ENCODE results near the gene GALNT2.

The GALNT2 gene

DNA sequence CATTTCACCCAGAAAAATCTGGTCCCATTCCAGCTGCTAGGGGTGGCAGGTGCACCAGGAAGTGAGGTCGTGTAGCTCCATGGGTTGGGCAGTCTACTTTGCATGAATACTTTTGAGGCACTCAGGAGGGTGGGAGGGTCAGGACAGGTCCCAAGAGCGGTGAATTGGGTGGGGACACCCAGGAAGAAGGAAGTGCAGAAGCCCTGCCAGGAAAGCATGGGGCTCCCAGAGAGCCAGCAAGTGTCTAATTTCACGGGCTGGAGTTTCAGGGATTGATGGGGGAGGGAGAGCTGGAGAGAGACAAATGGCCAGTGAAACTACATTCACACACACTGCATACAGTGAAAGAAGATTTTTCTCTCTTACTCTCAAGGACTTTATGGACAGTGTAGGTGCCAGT is 137.8 kb downstream of the GALNT2 start:
- no peak for DNase-seq (ENCODE audit: extremely low read depth in 1 of 2, low read depth in 1 of 2)

DNA sequence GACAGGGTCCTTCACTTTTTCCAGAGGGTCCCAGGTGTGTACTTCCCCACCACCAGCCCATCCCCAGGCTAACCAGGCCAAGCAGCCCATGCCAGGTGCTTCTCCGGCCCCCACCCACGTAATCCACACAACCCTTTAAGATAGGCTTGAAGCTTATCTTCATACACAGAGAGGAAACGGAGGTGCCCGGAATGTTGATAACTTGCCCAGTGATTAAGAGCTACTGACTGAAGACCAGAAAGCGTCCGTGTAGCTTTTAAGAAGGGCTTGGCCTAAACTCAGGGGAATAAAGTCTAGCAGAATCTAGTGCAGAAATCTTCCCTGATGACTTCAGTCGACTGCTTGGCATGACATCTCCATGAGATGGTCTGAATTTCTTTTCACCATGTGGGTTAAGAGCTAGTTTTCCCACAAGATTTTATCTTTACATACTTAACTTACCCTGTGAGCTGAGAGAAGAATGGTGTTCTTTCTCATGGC is 138.7 kb downstream of the GALNT2 start:
- DNase-seq (ENCODE audit: extremely low read depth in 1 of 2, low read depth in 1 of 2): no peak

DNA sequence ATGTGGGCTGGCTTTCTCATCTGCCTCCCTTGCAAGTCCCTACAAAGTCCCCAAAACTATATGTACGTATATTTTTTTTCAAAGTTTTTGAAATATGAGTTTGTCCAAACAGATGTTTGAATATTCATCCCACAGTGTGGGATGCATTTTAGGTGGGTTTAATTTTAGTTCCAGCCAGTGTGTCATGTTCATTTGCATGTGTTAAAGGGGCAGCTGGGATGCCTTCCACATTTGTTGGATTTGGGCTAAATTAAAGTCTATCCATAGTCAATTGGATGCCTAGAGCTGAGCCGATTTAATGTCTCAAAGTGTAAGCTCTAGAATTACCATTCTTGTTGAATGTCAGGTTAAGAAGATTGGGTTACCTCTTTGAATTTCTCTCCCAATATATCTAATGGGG is 139.2 kb downstream of the GALNT2 start:
- no peak for DNase-seq (ENCODE audit: extremely low read depth in 1 of 2, low read depth in 1 of 2)

DNA sequence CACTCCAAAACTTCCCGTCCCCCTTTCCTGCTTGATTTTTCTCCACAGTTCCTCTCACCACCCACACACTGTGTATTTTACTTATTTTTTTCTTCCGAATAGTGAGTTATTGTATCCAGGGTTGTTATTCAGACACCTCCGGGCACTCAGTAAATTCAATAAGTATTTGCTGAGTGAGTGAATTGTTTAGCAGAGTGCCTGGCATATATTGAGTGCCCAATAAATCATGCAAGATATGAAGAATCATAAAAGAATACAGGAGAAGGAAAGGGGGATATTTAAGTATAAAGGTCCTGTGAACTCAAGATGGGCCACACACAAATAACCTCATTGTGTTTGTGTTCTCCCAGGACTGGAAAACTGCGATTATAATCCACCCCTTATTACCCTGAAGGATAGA is 139.9 kb downstream of the GALNT2 start:
- no peak for DNase-seq (ENCODE audit: extremely low read depth in 1 of 2, low read depth in 1 of 2)

DNA sequence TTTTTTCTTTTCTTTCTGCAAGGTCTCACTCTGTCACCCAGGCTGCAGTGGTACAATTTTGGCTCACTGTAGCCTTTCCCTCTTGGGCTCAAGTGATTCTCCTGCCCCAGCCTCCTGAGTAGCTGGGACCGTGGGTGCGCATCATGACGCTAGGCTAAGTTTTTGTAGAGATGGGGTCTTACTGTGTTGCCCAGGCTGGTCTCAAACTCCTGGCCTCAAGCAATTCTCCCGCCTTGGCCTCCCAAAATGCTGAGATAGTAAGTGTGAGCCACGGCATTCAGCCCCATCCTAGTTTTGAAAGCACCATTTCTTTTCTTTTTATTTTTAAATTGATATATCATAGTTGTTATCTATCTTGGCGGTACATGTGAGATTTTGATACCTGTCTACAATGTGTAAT is 140.6 kb downstream of the GALNT2 start:
- no peak for DNase-seq (ENCODE audit: extremely low read depth in 1 of 2, low read depth in 1 of 2)

DNA sequence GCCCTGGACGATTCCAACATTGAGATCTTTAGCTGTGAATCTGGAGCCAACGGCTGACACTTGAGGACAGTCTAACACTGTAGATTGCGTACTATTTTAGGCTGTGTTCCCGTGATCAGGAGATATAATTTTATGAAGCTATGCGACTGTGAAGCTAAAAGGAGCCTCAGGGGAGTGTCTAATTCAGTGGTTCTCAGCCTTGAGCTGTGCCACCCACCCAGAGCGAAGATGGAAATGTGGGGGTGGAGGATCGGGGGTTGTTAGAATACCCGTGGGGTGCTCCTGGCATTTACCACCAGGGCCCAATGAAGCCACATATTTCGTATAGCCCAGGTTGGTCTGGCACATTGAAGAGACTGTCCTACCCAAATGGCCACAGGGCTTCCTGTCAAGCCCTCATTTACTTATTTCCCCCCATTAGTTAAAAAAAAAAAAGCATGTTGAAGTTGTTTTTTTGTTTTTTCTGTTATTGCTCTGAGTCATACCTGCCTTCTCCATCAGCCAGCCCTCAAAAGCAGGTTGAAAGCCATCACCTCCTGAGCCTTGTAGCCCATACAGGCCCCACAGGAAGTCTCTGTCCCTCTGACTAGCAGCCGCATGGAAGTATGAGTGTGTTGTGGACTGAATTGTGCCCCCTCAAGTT is 141.7 kb downstream of the GALNT2 start:
- peak; percentile 35 to 66 for DNase-seq (ENCODE audit: extremely low read depth in 1 of 2, low read depth in 1 of 2)

DNA sequence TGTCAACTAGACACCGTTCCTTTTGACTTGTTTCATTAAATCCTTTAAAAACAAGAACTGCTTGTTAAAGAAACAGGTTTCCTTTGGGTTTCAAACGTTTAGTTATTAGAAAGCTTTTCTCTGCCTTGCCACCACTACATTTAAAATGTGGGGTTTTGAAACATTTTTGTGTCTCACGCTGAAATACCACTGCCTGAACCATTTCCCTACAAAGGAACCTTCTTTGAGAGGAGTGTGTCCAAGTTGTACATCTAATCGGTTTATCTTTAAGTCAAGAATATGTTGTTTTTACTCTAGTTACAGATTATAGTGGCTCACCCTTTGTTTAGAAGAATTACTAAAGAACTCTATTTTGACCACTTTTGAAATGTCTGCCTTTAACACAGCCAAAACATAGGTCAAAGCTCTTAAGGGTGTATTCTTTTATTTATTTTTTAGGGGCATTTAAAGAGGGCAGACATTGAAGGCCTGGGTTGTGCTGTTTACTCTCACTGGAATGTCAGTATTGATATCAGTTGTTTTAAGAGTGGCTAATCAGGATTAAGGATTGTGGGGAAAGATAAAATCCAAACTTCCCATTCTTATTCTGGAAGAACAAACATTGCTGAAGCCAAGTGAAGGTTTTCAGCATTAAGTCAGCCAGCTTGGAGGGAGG is 143.4 kb downstream of the GALNT2 start:
- DNase-seq (ENCODE audit: extremely low read depth in 1 of 2, low read depth in 1 of 2): no peak

DNA sequence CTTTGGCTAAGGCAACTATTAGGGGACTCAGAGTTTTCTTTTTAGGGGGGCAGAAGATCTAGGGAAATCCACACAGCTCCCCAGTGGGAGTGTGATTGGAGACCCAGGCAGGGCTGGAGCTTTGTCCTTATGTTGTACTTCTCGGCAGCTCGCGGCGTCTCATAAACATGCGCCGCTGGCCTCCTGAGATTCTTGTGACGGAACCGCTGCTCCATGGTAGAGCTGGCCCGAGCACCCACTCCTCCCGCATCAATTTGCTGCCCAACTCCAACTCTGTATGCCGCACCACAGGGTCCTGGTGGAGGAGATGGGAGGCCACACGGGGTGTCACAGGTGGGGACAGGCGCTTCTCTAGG is 143.9 kb downstream of the GALNT2 start:
- no peak for DNase-seq (ENCODE audit: extremely low read depth in 1 of 2, low read depth in 1 of 2)

DNA sequence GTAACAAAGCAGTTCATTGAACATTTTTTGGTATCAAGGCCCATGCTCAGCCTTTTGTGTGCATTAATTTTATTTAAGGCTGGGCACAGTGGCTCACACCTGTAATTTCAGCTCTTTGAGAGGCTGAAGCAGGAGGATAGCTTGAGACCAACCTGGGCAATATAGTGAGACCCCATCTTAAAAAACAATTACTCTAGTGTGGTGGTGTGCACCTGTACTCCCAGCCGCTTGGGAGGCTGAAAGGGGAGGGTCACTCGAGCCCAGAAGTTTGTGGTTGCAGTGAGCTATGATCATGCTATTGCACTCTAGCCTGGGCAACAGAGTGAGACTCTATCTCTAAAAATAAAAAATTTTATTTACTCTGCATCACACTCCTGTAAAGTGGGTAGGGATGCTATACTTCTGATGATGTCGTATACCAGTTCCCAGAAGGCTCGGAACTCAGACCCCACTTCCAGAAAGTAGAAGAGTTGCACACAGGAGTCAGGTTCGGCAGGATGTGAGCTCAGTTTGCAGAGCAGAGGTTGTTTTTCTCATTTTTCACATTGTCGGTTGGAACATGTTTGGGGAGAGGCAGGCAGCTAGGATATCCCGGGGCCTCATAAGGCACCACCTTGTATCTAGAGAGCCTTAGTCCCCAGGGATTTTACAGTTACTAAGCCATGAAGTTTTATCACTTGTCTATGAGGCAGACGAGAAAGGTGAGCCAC is 144.6 kb downstream of the GALNT2 start:
- no peak for DNase-seq (ENCODE audit: extremely low read depth in 1 of 2, low read depth in 1 of 2)

DNA sequence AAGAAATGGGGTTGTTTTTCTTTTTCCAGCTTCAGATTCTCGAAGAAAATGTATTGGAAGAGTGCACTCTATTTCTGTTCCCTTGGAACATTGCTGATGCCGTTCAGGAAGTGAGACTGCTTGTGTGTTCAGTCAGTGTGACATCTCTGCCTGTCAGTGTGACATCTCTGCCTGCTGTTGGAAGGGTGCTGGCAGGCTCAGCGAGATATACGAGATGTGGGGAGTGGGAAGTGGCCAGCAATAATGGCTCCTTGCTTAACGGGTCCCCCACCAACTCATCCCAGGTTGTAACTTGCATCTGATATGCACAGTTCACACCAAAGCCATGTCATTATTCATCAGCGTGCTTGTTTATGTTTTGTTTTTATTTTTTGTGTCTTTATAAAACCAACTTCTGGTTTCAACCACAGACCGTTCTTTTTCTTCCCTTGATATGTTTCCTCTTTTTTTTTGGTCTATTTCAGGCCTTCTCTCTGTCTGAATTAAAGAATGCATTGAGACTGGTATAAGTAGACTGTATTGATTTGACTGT is 145.4 kb downstream of the GALNT2 start:
- DNase-seq (ENCODE audit: extremely low read depth in 1 of 2, low read depth in 1 of 2): no peak

DNA sequence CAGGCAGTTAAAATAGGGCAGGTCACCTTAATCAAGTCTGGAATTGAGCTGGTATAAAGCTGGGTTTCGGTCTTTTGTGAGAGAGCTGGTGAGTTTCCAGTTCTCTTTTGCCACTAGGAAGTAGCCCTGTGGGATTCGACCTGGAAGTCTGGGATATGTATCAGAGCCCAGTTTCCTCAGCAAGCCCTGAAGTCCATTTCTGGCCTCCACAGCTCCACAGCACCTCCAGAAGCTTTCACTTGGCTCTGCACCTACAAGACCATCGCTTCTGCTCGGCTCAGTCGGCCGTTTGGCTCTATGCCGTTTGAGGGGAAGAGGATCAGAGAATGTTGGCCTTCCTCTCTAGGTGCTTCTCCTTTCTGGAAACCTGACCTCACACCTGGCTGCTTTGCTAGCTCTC is 148.0 kb downstream of the GALNT2 start:
- DNase-seq (ENCODE audit: extremely low read depth in 1 of 2, low read depth in 1 of 2): no peak

DNA sequence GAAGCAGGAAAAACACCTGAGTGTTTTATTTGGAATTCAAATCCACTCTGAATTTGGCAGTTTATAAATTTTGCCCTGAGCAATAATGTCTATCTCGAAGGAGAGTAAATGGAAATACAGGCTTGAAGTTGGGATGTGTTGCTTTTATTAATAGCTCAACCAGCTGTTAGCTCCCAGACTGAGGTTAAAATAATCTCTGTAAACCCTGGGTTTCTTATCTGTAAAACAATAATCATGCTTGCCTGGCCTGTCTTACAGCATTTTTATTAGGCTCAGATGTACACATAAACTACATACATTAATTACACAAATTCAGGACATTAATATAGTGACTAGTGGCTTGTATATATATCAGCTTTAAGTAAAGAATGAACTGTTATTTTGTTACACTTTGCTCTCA is 148.5 kb downstream of the GALNT2 start:
- DNase-seq (ENCODE audit: extremely low read depth in 1 of 2, low read depth in 1 of 2): no peak

DNA sequence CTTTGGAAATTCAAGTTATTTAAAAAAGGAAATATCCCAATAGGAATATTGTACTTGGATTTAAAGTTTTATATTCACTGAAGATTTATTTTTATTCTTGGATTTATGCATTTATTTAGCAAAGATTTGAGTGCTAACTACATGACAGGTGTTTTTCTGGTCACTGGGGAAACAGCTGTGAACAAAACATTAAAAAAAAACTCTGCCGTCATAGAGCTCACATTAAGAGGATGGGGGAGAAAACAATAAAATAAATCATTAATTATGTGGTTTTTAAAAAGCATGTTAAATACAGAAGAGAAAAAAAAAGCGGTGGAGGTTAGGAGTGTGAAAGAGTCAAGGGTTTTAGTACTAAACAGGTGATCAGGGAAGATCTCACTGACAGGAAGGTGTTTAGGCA is 149.9 kb downstream of the GALNT2 start:
- no peak for DNase-seq (ENCODE audit: extremely low read depth in 1 of 2, low read depth in 1 of 2)

DNA sequence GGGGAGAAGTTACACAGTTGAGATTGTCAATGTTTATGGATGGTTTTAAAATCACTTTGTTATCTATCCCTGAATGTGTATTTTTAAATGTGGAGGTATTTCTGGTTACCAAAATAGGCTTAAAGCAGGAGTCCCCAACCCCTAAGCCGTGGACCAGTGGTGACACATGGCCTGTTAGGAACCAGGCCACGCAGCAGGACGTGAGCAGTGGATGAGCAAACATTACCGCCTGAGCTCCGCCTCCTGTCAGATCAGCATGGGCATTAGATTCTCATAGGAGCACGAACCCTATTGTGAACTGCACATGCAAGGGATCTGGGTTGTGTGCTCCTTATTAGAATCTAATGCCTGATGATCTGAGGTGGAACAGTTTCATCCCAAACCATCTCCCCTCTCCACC is 151.6 kb downstream of the GALNT2 start:
- no peak for DNase-seq (ENCODE audit: extremely low read depth in 1 of 2, low read depth in 1 of 2)

DNA sequence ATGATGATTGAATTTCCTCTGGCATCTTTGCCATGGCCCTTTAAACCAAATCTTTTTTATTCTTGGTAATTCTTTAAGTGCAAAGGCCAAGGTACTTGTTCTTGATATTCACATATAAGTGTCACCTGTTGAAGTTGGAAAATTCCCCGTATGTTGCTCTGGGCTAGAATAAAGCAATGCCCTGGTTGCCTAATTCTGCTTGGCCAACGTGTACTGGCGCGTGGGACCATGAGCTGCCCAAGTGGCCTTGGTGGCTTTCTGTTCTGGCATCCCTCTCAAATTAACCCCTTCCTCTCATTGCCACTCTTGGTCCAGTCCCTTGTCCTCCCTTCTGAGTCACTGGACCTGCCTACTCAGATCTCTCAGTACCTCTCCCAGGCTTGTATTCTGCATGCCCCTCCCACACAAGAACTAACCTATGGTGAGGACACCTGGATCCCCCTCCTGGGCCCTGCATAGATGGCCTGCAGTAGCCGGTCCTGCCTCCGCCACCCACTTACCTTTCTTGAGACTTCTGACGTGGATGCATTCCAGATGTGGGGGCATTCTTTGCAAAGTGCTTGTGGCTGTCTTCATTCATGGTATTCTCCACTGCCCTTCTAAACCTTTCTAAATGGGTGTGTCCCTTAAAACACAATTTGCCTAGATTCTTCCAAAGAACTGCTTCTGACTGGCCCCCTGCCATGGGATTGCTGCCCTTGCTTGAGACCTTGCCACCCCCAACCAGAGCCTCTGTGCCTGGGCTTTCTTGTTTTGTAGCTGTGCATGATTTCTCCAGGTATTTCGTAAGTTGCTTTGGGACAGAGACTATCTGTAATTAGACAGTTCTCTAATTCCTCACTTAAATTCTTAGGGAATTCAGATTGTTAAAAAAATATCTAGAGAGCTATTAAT is 152.4 kb downstream of the GALNT2 start:
- DNase-seq (ENCODE audit: extremely low read depth in 1 of 2, low read depth in 1 of 2): no peak

DNA sequence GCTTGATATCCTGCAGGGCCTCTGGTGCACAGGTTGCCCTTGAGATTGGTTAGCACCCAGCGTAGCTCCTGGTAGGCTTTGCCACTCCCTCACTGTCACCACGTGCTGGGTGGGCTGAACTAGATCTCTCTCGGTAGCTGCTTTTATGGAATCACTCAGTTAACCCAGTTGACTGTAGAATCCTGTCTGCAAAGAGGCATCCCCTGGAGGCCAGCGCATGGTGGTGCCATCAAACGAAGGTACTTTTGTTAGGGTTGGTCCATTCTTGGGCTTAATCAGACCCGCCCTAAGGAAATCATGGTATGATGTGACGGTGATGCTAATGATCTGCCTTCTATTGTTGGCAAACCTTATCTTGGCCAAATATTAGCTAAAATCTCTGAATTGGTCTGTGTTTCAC is 153.4 kb downstream of the GALNT2 start:
- DNase-seq (ENCODE audit: extremely low read depth in 1 of 2, low read depth in 1 of 2): no peak

DNA sequence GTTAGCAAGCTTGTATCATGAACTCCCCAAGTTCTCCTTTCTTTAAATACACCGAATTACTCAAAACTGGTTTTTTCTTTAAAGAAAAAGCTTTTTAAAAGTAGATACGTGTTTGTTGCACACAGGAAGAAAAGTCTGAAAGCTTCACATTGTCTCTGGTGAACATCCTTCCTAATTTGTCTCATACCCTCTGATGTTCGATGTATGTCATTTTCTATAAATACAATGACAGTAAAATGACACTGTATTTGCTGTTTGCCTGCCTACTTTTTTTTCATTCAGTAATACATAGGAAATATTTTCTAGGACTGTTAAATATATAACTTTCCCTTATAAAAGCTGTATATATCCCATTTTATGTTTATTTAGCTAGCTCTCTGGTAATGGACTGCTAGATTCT is 153.9 kb downstream of the GALNT2 start:
- DNase-seq (ENCODE audit: extremely low read depth in 1 of 2, low read depth in 1 of 2): no peak

DNA sequence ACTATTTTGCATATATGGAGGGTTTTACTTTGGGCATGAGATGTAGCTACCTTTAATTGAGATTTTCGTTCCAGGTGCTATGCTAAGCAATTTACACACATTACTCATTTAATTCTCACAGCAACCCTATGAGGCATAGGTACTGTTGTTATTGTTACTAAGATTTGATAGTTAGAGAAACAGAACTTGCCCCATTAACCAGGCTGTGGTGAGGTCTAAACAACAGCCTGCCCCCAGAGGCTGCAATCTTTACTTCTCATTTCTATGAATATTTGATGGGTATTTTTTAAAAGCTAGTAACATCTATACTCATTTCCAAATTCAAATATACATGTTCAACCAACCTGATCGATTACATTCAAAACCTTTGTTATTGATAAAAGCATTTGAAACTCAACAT is 155.6 kb downstream of the GALNT2 start:
- DNase-seq (ENCODE audit: extremely low read depth in 1 of 2, low read depth in 1 of 2): no peak

DNA sequence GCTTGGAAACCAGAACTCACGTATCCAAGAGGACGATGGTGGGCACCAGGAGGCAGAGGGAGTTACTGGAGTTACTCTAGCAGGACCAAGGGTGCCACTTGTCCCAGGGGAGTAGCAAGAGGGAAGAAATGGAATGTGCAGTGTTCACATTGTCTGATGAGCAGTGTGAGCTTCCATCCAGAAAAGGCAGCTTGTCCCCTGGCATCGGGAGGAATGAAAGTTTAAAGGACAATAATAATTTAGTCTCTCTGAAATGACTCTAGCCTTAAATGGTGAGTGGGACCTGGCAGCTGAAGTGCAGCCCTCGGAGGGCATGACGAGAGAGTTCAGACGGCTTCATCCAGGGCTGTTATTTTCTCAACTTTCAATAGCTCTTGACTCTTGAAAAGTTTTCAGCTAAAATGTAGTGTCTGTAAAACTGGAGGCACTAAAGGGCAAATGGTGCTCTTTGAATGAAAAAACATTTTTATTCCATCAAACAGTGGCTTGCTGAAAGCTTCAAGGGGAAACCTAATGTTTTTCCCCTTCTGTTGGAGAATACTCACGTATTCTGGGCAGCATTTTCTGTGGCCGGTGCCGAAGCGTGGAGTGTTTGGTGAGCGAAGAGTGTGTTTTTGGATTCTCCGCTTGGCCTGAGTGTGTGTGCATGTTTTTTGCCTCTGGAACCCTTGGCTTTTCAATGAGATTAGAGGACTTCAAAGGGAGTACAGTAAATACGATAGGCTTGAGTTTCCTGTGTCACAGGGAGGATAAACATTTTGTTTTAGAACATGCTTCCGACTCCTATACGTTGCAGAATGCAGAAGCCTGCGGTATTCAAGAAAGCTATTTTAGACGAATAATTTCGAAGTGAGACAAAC is 157.3 kb downstream of the GALNT2 start:
- no peak for DNase-seq (ENCODE audit: extremely low read depth in 1 of 2, low read depth in 1 of 2)

Measured in stimulated activated CD8-positive, alpha-beta memory T cell treated with anti-CD3 and anti-CD28 coated beads, Interleukin-7, amount 100 ng/mL, for 48 hours (primary cell).